Hematopoietic multipotent progenitor cell treated with erythropoietin and hydrocortisone succinate and interleukin-3 and kit ligand, for 15 days (in vitro differentiated cells): Measurements from ENCODE around the gene PHC1.

Experiments
- DNase-seq: peaks from one replicate; pipeline ENCODE4 v3.0.0-alpha.2; 2015; ENCODE audit warnings: low spot score

The PHC1 gene

DNA sequence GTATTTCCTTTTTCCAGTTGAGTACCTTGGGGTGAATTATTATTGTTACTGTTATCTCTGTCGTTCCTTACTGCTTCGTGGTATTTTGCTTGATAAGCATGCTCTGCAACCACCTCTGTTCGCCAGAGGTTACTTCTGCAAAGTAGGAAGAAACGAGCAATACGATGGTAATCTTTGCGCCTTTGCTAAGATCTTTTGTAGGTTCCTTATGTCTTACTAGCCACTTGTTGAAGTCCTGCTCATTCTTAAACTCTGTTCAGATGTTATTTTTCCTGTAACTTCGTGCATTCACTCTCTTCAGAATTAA, 35.9 kb downstream of the PHC1 start:
- DNase-seq: no peak

DNA sequence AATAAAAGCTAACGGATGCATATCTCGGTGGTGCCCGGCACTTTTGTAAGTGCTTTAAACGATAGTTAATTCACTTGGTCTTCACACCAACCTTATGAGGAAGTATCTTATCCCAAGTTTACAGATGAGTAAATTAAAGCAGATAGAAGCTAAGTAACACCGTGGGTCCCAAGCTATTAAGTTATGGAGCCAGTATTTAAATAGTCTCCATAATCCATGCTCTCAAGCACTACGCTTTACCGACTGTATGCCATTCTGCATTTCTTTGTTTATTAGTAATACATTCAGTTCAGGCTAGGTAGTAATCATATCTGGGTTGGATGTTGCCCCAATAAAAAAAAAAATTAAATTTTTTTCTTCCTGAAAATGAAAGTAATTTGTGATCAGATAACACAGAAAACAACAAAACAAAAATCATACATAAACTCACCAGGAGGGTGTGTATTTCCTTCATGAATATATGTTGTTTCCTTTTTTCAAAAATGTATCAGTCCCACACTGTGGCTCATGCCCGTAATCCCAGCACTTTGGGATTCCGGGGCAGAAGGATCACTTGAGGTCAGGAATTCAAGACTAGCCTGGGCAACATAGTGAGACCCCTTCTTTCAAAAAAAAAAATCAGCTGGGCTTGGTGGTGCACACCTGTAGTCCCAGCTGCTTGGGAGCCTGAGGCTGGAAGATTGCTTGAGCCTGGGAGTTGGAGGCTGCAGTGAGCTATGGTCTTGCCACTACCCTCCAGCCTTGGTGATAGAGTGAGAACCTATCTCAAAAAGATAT, 36.6 kb downstream of the PHC1 start:
- DNase-seq: peak; percentile 13

DNA sequence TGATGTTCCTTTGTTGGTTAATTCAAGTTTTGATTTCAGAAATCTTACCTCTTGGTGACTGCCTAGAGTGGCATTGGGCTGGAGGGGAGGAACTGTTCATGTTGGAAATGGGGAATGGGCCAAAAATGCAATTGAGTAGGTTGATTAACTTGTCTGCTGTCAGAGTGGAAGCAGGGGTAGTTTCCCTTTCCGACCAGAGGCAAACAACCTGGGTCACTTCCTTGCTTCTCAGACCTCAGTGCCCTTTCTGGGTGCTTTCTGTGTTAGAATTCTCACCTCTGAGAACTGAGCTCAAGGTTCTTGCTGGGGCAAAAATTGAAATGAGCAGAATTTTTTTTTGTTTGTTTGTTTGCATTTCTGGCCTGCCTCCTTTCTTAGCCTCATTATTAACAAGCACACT, 37.4 kb downstream of the PHC1 start:
- DNase-seq: no peak

DNA sequence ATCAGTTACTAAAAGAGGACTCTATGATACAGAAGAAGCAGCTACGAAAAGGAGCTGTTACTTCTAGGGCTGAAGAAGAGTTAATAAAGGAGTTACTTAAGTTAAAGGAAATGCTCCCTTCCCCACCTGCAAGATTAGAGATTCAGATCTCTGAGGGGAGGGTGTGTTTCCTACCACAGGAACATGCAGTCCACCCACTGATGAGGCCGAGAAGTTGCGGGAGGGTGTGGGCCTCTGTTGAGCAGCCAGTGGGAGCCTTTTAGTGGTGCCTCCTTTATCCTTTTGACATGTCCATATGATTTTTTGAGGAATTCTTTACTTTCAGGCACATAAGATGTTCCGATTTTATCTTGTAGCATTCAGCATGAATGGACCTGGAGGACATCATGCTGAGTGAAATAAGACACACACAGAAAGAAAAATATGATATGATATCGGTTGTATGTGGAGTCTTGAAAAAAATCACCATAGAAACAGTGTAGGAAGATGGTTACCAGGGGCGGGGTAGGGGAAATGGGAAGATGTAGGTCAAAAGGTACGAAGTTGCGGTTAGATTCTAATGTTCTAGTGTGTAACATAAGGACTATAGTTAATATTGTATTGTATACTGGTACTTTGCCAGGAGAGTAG, 39.6 kb downstream of the PHC1 start:
- DNase-seq: no peak

DNA sequence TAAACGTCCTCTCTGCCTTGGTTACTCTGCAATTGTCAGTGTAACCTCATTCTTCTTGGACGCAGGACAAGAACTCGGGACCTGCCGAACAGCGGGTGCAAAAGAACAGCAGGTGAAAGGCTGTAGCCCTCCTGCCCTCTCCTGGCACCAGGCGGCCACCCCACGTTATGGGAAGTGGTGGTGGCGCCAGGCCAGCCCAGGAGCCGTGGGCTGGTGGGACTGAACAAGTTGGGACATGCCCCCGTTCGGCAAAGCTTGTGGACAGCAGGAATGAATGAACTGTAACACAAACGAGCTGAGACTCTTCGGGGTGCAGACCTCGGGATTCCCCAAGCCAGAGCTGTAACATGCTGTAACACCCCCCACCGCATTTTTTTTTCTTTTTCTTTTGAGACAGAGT, 41.8 kb downstream of the PHC1 start:
- DNase-seq: no peak

DNA sequence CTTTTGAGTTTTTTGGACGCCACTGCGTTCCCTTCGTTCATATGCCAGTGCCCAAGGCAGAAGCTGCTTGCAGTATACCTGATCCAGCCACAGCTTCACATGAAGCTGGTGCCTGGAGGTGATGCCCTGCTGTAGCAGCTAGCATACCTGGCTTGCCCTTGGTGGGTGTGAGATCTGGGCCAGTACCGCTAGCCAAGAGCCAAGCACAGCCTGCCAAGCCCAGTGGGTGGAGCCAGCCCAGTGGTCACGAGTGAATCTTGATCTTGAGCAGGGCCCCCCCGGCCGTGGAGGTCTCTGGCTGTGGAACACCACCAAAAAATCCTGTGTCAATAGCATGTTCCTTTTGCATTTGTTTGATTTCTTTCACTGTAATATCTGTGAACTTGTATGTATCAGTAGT, 42.5 kb downstream of the PHC1 start:
- no peak for DNase-seq

DNA sequence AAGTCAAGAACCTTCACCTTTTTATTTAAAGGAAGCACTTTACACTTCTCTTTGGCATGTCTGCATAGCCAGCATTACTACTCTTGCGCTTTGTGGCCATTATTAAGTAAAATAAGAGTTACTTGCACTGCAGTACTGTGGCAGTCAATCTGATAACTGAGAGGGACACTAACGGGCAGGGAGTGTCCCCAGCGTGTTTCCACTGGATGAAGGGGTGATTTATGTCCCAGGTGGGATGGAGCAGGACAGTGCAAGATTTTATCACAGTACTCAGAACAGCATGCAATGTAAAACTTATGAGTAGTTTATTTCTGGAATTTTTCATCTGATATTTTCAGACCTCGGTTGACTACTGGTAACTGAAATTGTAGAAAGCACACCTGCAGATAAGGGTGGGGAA, 43.3 kb downstream of the PHC1 start:
- no peak for DNase-seq

DNA sequence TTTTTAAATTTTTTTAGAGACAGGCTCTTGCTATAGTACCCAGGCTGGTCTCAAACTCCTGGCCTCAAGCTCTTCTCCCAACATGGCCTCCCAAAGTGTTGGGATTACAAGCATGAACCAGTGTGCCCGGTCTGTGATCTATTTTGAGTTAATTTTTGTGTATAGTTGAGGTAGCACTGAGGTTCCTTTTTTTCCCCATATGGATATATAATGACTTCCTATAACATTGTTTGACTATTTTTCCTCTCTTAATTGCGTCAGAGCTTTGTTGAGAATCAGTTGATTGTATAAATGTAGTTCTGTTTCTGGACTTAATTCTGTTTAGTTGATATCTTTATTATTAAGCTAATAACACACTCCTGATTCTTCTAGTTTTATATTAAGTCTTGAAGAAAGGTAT, 43.8 kb downstream of the PHC1 start:
- DNase-seq: no peak

DNA sequence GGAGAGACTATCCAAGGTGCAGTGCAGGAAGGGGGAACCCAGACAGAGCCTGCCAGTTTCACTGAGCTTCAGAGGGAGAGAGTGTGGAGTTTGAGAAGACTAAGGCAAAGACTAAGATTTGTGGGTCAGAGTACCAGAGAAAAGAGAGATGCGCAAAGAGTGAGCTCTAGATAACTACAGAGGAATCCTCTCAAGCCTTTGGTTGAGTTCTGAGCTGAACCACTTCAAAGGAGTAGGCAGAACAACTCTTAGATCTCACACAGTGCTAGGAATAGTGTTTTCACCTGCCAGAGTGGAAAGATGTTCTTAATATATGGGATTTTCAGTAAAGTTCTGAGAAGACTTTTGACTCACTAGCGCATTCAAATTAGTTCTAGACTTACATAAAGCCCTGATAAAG, 45.9 kb downstream of the PHC1 start:
- no peak for DNase-seq

DNA sequence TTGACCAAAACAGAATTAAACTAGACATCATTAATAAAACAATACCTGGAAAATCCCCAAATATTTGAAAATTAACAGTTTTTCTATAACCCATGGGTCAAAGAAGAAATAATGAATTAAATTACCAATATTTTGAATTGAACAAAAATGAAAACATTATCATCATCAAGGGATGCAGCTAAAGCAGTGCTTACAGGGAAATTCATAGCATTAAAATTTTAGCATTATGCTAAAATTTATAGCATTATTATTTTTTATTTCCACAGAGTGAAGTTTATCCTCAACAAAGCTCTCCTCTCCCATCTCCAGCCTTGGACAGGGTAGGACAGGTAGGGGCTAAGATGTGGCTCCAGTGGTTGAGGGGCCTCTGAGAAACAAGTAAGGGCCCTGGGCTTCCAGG, 54.5 kb downstream of the PHC1 start:
- DNase-seq: no peak

DNA sequence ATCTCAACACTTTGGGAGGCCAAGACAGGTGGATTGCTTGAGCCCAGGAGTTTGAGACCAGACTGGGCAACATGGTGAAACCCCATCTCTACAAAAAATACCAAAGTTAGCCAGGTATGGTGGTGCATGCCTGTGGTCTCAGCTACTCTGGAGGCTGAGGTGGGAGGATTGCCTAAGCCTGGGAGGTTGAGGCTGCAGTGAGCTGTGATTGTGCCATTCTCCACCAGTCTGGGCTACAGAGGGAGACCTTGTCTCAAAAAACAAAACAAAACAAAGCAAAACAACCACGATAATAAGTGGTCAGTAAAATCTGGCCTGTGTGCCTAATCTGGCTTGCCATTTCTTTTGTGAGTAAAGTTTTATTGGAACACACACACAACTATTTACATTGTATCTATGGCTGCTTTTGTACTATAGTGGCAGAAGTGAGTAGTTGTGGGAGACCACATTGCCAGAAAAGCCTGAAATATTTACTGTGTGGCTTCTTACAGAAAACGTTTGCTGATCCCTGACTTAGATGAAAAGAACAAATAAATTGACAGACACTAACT, 55.6 kb downstream of the PHC1 start:
- no peak for DNase-seq

DNA sequence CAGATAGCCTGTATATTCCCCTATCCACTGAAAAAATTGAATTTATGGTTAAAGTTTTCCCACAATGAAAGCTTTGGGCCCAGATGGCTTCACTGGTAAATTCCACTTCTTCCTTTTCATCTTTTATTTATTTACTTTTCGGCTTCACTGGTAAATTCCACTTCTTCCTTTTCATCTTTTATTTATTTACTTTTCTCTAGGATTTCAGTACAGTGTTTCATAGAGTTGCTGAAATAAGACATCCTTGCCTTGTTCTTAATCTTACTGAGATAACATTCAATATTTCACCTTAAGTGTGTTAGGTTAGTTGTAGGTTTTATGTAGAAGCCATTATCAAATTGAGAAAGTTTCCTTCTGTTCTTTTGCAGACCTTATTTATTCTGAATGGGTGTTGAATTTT, 56.1 kb downstream of the PHC1 start:
- DNase-seq: no peak

DNA sequence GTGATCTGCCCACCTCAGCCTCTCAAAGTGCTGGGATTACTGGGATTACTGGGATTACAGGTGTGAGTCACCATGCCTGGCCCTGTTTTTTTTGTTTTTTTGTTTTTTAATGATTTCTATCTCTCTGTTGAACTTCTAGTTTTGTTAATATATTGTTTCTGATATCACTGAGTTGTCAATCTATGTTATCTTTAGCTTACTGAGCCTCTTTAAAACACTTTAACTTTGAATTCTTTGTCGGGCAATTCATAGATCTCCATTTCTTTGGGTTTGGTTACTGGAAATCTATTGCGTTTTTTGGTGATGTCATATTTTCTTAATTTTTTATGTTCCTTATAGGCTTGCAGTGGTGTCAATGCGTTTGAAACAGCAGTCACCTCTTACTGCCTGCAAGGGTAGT, 65.8 kb downstream of the PHC1 start:
- DNase-seq: no peak

DNA sequence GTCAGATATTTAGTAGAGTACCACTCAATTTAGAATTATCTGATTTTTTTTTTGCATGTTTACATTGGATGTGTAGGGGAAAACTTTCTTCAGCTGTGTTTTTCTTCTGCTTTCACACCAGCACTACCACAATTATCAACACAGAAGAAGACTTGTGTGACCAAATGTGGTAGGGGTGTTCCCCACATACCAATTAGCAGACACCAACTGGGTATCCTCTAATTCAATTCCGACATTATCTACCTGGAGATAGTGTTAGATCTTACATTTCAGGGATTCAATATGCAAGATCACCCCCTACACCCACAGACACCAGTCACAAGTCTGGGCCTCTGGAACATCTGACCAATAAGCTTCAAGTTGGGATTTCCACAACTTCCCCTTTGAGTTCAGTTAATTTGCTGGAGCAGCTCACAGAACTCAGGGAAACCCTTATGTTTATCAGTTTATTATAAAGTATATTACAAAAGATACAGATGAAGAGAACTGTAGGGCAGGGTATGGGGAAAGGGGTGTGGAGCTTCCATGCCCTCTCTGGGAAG, 71.0 kb downstream of the PHC1 start:
- no peak for DNase-seq

DNA sequence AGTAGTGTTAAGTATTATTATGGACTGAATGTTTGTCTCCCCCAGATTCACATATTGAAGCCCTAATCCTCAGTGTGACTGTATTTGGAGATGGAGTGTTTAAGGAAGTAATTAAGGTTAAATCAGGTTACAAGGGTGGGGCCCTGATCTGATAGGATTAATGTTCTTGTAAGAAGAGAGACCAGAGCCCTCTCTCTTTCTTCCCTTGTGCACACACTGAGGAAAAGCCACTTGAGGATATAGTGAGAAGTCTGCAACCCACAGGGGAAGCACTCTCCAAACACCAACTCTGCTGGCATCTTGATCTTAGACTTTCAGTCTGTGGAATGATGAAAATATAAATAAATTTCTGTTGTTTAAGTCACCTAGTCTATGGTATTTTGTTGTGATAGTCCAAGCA, 72.9 kb downstream of the PHC1 start:
- no peak for DNase-seq

DNA sequence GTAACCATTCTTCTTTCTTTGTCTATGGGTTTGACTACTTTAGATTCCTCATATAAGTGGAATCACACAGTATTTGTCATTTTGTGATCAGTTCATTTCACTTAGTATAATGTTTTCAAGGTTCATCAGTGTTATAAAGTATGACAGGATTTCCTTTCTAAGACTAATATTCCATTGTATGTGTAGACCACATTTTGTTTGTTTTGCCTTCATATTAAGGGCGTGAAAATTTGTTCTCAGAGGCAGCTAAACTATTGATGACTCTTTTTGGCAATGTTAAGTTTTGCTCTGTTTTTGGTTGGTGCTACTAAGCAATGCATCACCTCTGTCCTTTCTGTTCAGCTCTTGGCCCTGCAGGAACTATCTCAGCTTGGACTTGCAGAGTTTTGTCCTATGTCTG, 73.4 kb downstream of the PHC1 start:
- no peak for DNase-seq

DNA sequence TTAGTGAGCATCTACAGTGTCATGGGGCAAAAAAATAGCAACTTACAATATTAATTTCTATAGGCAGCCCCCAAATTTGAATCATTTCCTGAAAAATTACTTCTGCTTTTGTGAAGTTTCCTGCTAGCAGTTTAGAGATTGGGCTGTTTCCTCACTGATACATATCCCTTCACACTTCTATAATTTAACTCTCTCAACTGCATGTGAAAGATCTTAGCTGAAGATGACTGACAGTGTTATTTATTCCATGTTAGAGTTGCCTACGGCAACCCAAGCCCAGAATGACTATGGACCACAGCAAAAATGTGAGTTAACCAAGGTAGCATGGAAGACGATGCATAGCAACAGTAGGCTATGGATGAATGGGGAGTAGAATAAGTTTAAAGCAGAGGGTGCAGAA, 75.1 kb downstream of the PHC1 start, which contains the start of gene KLRG1:
TSS of gene KLRG1 (plus strand) at position 134 of the 400 bp plus-strand sequence. CDS start at position 224, 90 bp downstream.
- DNase-seq: no peak
